Activated effector memory CD4-positive, alpha-beta T cell treated with Interleukin-2 at 50 U/mL for 16 hours (primary cell): ENCODE results near the gene ABRACL.
A peak's percentile ranks its signal among the peaks of the same experiment; 100 is the strongest.
"Not testable (repeated sequence)": the region's sequence is repeated elsewhere in the genome, so short reads cannot be mapped to it uniquely, and the experiment has no call there.

ENCODE experiments used
- DNase-seq: peaks from one replicate; pipeline ENCODE4 v3.0.0-alpha.2; 2020

The ABRACL gene, protein sequence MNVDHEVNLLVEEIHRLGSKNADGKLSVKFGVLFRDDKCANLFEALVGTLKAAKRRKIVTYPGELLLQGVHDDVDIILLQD

DNA sequence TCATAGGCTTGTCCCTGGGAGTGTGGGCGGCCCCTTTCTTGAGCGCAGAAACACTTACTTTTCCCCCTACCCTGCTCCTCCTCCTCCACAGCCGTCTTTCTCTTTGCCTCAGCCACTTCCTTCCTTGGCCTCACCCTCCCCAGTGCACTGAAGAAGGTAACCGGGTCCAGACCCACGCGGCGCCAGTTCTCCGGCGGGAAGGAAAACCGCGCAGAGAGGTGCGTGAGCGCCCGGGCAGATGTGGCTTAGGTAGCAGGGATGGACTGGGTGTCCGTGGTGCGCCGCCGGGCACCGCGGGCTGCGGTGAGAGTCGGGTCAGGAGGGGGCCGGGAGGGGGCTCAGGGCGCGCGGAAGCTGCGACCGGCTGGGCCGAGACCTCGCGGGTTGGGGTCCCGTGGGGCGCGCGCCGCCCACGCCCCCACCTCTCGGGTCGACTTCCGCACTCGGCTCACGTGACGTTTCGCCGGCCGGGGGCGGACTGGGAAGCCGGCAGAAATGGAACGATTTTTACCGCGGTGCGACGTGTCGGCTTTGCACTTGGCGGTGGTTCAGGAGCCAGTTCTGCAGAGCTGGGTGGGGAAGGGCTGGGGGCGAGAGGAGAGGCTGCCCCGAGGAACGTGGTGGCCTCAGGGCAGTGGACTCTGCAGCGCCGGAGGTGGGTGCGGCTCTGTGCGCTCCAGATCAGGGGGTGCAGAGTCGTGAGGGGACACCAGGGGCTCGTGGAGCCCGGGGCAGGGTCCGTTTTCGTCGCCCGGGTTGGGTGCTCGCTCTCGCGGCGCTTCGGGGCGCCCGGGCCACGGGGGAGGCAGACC lies at the start of gene ABRACL:
ABRACL (plus strand) TSS at position 88 of the 812 bp plus-strand sequence. CDS start 5,416 bp downstream, outside the sequence.
- peak; percentile 70 for DNase-seq

DNA sequence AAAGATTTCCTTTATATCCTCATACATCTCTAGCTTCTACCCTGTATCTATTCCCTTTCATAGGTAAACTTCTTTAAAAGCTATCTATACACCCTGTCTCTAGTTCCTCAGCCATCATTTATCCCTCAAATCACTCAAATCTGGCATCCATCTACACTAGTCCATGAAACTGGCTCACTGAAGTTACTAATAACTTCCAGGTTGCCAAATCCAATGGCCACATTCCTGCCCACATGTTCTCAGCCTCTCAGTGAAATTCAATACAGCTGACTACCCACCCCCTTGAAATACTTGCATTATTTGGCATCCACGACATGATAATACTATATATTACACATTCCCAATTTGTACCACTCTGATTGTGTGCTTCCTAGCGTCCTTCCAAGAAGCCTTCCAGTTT lies 49.2 kb upstream of the ABRACL start:
- DNase-seq, result no peak

DNA sequence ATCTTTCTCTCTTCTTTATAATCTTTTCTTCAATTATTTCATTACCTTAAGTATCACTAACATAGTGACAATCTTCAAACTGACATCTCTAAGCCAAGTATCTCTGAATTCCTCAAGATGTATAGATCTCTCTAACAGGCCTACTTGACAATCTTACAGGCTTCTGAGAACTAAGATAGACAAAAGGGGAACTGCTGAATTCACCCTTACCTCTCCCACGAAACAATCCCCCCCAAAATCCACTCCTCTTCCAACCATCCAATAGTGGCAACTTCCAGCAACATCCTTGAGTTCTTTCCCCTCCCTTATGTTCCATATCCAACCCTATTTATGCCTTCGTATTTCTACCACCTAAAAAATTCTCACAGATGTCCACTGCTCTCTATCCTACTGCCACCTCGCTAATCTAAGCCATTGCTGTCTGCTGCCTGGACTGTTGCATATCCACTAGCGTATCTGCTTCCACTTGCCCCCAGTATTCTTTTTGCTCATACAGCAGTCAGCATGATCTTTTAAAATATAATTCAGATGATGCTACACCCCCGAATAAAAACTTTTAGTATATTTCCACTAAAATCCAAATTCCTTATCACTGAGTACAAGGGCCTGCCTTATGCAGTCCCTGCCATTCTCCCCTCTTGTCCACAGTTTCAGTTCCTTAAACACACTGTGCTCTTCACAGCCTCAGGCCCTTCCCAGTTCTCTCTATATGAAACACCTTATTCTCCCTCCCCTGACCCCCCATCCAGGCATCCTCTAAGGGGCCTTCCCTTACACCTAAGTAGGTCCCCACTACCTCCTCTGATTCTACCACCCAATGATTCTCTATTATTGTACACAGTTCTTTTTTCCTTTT lies 48.5 kb upstream of the ABRACL start:
- no peak for DNase-seq

DNA sequence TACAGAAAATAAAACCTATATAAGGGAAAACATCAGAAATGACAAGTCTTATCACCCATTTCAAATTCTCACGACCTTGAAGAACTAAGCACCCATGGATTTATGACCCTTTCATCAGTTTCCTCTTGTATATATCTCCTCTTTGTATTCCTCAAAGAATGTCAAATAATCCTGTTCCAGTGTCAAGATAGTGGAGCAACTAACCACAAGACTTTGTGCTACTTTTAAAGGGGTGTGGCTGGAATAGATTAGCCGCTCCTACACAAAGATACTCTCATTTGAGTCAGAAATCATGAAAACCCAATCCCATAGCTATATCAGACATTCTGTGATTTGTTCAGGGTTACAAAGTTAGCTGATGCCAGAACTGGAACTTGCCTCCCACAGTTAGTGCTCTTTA lies 47.1 kb upstream of the ABRACL start:
- no peak for DNase-seq

DNA sequence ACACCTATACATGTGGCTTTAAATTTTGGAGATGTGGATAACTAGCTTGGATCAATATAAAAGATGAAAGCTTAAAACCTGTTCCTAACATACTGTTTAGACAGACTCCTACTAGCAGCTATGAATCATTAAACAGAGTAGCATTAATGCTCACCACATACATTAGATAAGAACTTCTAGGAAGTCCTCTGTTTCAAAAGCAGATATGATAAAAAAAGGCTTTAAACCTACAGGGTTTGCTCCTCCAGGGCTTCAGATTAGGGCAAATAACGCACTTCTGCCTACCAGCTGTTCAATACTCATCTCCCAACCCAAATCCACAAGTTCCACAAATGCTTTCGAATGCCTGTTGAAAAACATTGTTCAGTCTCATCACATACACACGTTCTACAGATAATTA lies 42.0 kb upstream of the ABRACL start:
- DNase-seq, result no peak

DNA sequence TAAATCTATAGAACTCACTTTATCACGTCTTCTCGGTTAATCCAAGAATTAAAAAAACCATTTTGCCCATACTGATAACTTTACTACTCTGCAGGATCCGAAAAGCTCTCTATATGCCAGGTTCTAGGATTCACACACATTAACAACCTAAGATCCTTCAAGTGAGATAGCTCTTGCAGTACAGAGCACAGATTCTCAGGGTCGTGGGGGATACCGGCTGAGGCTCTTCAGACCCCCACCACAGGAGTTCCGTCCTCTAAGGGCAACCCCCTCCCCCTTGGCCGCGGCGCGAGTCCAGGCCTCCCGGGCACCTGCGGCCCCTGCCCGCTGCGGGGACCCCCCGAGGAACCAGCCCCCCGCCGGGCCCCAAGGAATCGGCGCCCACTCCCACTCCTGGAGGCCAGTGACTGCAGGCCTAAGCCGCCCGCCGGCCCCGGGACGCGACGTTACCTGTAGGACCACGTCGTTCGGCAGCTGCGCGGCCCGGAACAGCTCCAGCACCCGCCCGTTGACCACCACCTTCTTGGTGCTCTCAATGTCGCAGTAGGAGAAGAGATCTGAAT lies 41.4 kb upstream of the ABRACL start:
- DNase-seq, result peak; percentile 3

DNA sequence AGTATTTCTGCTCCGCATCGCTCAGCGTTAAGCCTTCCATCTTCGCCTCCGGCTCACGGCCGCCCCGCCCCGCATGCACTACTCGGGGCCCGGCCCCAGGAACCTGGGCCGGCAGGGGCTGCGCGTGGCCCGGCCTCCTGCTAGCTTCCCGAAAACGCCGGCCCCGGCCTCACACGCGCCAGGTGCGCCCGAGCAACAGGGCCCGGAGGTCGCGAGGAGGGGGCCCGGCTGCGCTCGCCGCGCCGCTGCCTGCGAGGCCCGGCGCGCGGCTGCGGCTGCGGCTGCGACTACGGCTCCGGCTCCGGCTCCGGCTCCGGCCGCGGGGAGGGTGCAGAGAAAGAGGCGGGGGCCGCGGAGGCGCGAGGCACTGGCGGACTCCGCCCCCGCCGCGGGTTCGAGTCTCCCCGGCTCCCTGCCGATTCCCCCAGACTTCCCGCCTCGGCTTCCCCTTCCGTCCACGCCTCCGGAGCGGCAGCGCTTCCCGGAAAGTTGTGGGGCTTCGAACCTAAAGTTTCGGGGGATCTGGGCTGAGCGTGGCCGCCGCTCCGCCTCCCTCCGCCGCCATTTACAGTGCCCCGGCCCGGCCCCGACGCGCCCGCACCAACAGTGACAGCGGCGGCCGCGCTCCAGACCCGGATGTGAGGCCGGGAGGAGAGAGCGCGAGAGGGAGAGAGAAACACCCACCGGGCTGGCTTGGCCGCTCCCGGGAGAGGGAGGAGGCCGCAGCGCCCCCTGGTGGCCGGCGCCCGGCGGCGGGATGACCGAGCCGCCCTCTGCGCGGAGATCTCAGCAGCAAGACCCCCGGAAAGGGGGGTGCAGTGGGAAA lies 40.7 kb upstream of the ABRACL start, which contains the start of gene REPS1:
REPS1 (minus strand) TSS at position 611 of the 826 bp plus-strand sequence; CDS start at position 40, 571 bp downstream.
- DNase-seq, result peak; percentile 86

DNA sequence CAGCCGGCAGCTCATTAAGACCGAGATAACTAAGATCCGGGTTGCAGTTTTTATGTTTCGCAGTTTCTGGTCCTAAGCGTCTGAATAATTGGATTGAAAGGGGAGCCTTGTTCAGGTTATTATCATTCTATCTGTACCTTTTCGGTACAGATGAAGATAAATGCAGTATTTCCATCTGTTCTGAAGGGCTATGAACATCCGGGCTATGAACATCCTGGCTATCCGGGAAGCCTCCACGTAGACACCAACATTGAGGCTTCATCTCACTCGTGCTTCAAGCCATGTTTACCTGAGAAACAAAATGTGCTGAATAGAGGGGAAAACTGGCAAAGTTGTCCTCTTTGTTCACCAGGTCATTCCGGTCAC lies 40.1 kb upstream of the ABRACL start:
- DNase-seq, result no peak

DNA sequence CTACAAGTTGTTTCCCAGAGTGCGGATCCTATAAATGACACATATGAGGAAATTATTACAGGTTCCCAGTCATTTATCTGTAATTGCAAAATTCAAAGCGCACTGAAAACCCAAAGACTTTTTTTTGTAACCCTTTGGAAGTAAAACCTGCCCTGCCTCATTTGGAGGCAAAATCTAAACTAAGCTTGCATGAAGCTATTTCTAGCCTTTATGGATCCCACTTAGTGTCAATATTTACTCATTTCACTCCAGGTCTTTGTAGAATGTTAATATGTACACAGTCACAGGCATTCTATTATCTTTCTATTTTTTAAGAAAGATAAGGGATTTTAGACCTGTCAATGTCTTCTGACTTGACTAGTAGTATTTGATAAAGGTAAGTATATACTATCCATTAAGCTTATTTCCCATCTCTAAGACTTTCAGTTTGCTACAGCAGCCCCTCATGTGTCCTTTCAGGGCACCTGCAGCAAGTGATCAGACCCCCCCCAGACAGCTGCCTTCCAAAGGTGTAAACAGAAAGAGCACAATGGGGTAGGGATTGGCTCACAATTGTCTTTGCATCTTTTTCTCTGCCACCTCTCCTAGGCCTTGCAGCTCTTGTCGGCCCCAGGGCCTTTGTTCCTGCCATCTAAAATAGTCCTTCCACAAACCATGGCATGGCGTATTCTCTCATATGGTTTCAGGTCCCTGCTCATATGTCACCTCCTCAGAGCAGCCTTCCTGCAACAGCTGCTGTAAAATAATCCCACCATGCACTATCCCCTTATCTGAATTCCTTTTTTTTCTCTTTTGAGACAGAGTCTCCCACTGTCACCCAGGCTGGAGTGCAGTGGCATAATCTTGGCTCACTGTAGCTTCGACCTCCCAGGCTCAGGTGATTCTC lies 39.2 kb upstream of the ABRACL start:
- DNase-seq, result no peak

DNA sequence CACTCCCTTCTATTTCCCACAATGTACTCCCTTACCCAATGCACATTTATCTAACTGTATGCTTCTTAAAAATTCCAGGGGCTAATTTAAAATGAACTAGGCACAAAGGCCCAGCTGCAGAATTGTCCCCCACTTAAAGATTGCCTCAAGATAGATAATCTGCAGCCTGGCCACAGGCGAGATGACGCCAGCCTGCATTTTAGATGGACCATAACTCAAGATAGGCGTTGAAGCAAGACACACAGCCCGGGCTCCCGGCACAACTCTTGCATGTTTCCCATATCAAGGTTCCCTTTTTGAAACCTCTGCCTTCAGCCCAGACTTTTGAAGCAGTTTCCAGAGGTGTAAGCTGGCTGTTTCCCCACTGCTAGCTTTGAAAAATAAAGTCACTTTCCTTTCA lies 37.3 kb upstream of the ABRACL start:
- DNase-seq, result no peak

DNA sequence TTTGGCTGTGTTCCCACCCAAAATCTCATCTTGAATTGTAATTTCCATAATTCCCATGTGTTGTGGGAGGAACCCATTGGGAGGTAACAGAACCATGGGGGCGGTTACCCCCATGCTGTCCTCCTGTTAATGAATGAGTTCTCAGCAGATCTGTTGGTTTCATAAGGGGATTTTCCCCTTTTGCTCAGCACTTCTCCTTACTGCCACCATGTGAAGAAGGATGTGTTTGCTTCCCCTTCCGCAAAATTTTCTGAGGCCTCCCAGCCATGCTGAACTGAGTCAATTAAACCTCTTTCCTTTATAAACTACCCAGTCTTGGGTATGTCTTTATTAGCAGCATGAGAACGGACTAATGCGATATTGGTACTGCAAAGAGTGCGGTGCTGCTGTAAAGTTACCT lies 35.6 kb upstream of the ABRACL start:
- not testable (repeated sequence) for DNase-seq

DNA sequence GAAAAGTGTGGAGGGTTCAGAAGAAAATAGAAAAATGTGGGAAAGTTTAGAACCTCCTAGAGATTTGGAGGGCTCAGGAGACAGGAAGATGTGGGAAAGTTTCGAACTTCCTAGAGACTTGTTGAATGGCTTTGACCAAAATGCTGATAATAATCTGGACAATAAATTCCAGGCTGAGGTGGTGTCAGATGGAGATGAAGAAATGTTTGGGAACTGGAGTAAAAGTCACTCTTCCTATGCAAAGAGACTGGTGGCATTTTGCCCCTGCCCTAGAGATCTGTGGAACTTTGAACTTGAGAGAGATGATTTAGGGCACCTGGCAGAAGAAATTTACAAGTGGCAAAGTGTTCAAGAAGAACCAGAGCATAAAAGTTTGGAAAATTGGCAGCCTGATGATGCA lies 35.1 kb upstream of the ABRACL start:
- DNase-seq, result not testable (repeated sequence)

DNA sequence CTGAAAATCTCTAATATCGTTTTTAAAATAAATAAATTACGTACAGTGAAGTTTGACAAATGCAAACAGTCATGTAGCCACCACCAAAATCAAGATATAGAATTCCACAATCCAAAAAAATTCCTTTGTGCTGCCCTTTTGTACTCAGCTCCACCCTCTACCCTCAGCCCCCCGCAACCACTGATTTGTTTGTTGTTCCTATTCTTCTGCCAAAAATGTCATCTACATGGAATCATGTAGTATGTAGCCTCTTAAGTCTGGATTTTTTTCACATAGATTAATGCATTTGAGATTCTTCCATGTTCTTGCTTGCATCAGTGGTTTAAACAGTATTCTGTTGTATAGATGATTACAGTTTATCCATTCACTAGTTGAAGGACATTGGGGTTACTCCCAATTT lies 32.0 kb upstream of the ABRACL start:
- no peak for DNase-seq

DNA sequence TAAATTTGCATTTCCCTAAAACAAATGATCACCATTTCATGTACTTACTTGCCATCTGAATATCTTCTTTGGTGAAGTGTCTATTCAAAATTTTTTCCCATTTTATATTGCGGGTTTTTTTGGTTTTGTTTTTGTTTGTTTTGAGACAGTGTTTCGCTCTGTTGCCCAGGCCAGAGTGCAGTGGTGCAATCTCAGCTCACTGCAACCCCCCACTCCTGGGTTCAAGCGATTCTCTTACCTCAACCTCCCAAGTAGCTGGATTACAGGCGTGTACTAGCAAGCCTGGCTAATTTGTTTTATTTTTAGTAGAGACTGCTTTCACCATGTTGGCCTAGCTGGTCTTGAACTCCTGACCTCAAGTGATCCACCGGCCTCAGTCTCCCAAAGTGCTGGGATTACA lies 31.4 kb upstream of the ABRACL start:
- DNase-seq, result no peak

DNA sequence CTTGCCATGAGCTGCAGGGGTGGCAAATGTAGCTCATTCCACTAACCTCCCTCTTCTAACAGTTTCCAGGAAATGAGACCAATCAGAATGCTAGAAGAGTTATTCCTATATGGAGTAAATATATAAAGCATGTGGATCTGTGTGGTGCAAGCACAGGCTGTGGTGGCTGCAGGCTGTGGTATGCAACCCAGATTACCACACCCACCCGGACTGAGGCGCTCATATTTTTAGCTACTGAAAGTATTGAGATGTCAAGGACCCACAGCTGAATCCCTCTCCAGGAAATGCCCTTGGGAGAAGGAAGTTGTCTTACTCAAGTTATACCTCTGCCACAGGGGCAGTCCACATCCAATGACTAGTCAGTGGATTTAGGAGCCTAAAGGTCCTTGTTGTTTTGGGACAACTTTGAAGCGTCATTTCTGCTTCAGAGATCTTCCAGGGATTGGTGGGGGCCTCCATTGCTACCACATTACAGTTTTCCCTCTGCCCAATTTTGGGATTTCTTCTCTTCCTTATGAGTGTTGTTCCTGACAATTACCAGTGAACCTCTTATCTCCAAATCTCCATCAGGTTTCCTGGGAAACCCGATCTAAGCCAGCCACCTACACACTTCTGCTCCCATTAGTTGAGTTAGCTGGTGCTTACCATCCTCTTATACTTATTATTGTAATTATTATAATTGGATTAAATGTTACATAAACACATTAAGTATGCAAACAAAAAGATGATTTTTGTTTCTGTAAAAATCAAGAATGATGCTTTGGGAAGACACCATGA lies 28.4 kb upstream of the ABRACL start:
- no peak for DNase-seq

DNA sequence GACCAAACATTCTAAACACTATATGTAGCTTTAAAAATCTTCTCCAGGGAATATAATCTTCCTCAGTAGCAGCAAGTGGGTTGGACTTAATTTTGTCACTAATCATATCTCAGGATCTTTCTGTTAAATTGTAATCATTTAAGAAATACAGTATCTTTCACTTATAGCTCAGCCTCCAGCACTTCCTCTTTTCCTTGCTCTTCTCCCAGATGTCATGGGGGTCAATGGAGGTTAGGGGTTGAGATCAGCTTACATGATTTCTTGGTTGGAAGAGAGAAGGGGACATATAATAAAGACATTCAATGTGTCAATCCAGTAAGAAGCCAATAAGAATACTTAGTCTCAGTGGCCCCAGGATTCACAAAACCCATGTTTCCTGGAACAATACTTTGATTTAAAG lies 24.8 kb upstream of the ABRACL start:
- DNase-seq, result no peak

DNA sequence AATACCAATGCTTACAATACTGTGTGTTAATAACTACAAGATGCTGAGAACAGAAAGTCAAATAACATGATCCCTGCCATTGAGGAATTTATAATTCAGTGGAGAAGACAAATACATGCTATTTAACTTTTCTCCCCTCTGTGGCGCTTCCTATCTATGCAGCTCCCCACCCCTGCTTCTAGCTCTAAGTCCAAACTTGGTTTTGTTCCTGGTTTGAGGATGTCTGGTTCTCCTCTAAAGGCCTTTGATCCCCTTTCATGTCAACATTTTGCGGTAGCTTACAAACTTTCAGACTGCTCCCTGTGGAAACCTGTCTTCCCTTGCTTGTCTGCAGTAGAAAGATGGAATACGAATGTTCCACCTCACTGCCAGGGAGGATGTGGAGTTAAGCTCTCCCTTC lies 22.1 kb upstream of the ABRACL start:
- no peak for DNase-seq

DNA sequence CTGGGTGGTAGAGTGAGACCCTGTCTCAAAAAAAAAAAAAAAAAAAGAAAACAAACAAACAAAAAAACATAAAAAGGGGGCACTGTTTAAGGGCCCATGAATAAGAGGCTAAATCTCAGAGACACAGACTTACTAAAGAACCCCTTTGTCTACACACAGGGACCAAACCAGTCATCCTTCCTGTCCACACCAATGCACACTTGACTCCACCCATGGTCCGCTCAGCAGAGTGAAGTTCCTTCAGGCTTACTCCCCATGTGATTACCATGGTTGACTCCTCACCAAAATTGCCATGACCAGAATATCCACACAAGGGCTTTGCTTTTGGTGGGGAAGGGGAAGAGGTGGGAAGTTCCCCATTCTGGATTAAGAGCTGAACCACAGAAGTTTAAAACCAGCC lies 21.1 kb upstream of the ABRACL start:
- DNase-seq, result no peak

DNA sequence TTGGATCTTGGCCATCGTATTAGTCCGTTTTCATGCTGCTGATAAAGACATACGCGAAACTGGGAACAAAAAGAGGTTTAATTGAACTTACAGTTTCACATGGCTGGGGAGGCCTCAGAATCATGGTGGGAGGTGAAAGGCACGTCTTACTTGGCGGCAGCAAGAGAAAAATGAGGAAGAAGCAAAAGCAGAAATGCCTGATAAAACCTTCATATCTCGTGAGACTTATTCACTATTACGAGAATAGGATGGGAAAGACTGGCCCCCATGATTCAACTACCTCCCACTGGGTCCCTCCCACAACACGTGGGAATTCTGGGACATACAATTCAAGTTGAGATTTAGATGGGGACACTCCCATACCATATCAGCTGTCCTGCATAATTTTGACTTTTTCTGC lies 20.4 kb upstream of the ABRACL start:
- no peak for DNase-seq

DNA sequence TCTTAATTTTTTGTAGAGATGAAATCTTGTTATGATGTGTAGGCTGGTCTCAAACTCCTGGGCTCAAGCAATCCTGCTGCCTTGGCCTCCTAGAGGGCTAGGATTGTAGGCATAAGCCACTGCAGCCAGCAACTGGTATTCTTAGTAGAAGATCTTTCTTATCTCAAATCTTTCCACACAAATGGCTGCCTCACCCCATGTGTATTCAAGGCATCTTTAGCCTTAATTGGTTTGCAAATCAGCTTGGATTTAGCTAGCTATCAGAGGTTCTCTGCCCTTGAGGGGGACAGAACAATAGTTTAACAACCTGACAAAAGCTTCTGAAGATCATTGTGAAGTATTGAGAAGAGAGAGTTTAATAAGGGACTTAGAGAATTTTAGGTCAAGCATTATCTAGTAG lies 17.9 kb upstream of the ABRACL start:
- DNase-seq, result no peak

DNA sequence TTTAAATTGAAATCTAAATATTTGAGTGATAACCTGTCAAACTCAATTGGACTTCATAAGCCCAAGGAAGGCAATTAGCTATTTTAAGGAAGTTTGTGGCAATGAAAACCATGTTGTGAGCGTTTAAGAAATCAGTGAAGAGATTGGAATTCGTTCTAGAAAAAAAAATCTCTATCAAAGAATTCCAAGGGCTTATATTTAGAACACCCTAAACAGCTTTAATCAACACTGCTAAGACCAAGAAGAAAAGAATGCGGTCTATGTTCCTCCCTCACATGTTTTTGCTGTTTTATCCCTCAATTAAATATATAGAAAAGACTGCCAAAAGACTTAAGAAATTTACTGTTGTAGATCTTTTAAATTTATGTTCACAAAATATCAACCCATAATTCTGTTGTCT lies 16.6 kb upstream of the ABRACL start:
- no peak for DNase-seq
